Endothelial cell (in vitro differentiated cells): ENCODE data around the gene ABI3BP. TPM values are rescaled to one million over a fixed set of nuclear protein-coding genes. Genes with fewer than 3 reads are reported as not detected.

Source experiments
- DNase-seq: peaks from one replicate; pipeline ENCODE4 v3.0.0; 2021; ENCODE audit warnings: low spot score
- H3K27ac Mint-ChIP-seq: one replicate; pipeline ENCODE4 v1.8.0; 2021; ENCODE audit warnings: mixed read lengths, inconsistent platforms; ENCODE audit not compliant: unreplicated experiment
- H3K27me3 Mint-ChIP-seq: one replicate; pipeline ENCODE4 v1.8.0; 2021; ENCODE audit warnings: mild to moderate bottlenecking, moderate library complexity, mixed read lengths, inconsistent platforms; ENCODE audit not compliant: unreplicated experiment
- H3K36me3 Mint-ChIP-seq: one replicate; pipeline ENCODE4 v1.8.0; 2021; ENCODE audit warnings: mild to moderate bottlenecking, low read depth, mixed read lengths, inconsistent platforms; ENCODE audit not compliant: unreplicated experiment
- H3K4me1 Mint-ChIP-seq: one replicate; pipeline ENCODE4 v1.8.0; 2021; ENCODE audit warnings: mild to moderate bottlenecking, mixed read lengths, inconsistent platforms; ENCODE audit not compliant: unreplicated experiment
- H3K4me3 Mint-ChIP-seq: one replicate; pipeline ENCODE4 v1.8.0; 2021; ENCODE audit warnings: mild to moderate bottlenecking, mixed read lengths, inconsistent platforms; ENCODE audit not compliant: unreplicated experiment
- H3K9me3 Mint-ChIP-seq: one replicate; pipeline ENCODE4 v1.8.0; 2021; ENCODE audit warnings: mixed read lengths, inconsistent platforms; ENCODE audit not compliant: unreplicated experiment
- total RNA-seq: library from RNA; stranded (reverse); fragmentation: NEBNext Ultra II Directional; extraction: Animal tissue kit (Norgen Biotek cat#: 25700); gene quantifications from one replicate; pipeline ENCODE4 v1.2.1, GENCODE V29; 2021; ENCODE audit not compliant: unreplicated experiment
- TF ChIP-seq, protein P1 (sequence below): fragments of 200-600 bp; sonication (generic); IDR thresholded peaks from one replicate; pipeline ENCODE4 v1.5.0; 2021; ENCODE audit warnings: antibody characterized with exemption; ENCODE audit not compliant: unreplicated experiment

ABI3BP gene
- total RNA-seq, 1 donor from 2014 or later: 0.26 TPM

DNA sequence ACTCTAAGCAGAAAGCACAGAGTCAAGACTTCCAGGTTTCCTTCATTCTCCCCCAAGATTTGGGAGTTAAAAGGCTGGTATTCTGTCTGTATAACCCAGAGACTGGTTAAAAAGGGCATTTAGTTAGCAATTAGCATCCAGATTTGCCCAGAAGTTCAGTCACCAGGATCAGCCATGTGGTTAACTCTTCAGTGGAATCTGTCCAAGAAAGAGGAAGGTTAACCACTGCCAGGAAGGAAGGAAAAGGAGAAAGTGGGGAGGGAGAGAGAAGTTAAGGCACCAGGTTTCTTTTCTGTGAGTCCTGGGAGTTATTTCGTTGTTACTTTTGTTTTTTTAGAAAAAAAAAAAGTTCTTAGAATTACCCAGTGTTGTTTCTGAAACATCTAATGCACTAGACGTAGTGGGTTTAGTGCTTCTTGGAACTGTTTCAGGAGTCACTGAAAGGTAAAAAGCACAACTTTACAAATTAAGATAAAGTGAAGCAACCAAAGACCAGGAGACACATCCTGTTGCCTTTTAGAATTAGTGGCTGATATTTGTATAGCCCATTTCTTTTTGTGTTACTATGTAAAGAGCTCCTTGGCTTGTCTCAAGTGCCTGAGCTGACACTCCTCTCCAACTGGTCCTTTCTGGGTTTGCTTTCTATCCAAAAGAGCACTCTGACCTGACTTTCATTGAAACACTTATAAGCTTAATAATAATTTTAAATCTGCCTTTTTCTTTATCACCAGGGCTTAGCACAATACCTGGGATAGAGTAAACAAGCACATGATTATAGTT, 128.6 kb downstream of the ABI3BP start:
- Mint-ChIP-seq H3K4me3 (no peak overlapping the region), H3K27ac (no peak overlapping the region), H3K9me3 (no peaks in the 10 kb centered on the region), H3K4me1 (peaks cover 7% of the 10 kb centered on the region), H3K36me3 (no peaks in the 10 kb centered on the region), H3K27me3 (no peaks in the 10 kb centered on the region)
- DNase-seq: no peak
- TF ChIP-seq, protein P1, sequence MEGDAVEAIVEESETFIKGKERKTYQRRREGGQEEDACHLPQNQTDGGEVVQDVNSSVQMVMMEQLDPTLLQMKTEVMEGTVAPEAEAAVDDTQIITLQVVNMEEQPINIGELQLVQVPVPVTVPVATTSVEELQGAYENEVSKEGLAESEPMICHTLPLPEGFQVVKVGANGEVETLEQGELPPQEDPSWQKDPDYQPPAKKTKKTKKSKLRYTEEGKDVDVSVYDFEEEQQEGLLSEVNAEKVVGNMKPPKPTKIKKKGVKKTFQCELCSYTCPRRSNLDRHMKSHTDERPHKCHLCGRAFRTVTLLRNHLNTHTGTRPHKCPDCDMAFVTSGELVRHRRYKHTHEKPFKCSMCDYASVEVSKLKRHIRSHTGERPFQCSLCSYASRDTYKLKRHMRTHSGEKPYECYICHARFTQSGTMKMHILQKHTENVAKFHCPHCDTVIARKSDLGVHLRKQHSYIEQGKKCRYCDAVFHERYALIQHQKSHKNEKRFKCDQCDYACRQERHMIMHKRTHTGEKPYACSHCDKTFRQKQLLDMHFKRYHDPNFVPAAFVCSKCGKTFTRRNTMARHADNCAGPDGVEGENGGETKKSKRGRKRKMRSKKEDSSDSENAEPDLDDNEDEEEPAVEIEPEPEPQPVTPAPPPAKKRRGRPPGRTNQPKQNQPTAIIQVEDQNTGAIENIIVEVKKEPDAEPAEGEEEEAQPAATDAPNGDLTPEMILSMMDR: no peak

GRCh38 chr3:100857863-100858262, 135.4 kb downstream of the ABI3BP start:
- no peaks in the 10 kb centered on the region for H3K27me3 Mint-ChIP-seq
- no peaks in the 10 kb centered on the region for H3K9me3 Mint-ChIP-seq
- no peak overlapping the region for H3K4me3 Mint-ChIP-seq
- TF ChIP-seq, protein P1: no peak
- no peaks in the 10 kb centered on the region for H3K36me3 Mint-ChIP-seq
- DNase-seq: no peak
- no peaks in the 10 kb centered on the region for H3K4me1 Mint-ChIP-seq
- H3K27ac Mint-ChIP-seq: no peak overlapping the region

- no peak for DNase-seq
- H3K9me3 Mint-ChIP-seq: no peaks in the 10 kb centered on the region
- no peak overlapping the region for H3K4me3 Mint-ChIP-seq
- no peak overlapping the region for H3K27ac Mint-ChIP-seq
- no peaks in the 10 kb centered on the region for H3K36me3 Mint-ChIP-seq
- TF ChIP-seq, protein P1: no peak
- H3K27me3 Mint-ChIP-seq: no peaks in the 10 kb centered on the region
- H3K4me1 Mint-ChIP-seq: no peaks in the 10 kb centered on the region
Observed at GRCh38 chr3:100856821-100857220, 136.4 kb downstream of the ABI3BP start.

DNA sequence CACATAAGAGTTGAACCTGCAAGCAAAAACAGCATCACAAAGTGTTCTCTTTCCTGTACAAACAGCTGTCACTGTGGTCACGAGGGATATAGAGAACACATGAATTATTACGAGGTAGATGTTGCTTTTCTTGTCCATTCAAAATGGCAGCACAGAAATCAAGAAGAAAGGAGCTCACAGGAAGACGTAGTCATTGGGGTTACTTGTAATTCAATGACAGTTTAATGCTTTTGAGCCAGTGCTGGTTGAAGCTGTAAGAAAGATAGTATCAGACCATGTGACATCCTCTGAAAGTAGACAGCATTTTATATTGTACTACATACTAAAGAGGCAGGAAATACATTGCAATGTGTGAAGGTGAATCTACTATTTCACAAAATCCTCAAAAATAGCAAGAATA, 140.4 kb downstream of the ABI3BP start:
- Mint-ChIP-seq H3K27ac (no peak overlapping the region), H3K27me3 (no peaks in the 10 kb centered on the region), H3K4me1 (no peaks in the 10 kb centered on the region), H3K9me3 (no peaks in the 10 kb centered on the region), H3K4me3 (no peak overlapping the region), H3K36me3 (no peaks in the 10 kb centered on the region)
- TF ChIP-seq, protein P1: no peak
- DNase-seq: no peak

- Mint-ChIP-seq H3K27ac (no peak overlapping the region), H3K4me3 (no peak overlapping the region), H3K4me1 (no peaks in the 10 kb centered on the region), H3K36me3 (no peaks in the 10 kb centered on the region), H3K9me3 (no peaks in the 10 kb centered on the region), H3K27me3 (no peaks in the 10 kb centered on the region)
- TF ChIP-seq, protein P1: no peak
- DNase-seq: no peak
Observed at GRCh38 chr3:100850701-100851100, 142.5 kb downstream of the ABI3BP start.
